NCI-H2081 treated with DMSO at 0.1 percent for 48 hours (cell line): ENCODE measurements around the gene GALNT1.

ENCODE experiments used
- DNase-seq: peaks from one replicate; lab custom pipeline; 2025; lab: John Stamatoyannopoulos, UW

GALNT1 gene

GRCh38 chr18:35618696-35619095 lies 37.2 kb downstream of the GALNT1 start:
- no peak for DNase-seq

- DNase-seq: no peak
Measured at GRCh38 chr18:35619464-35619863, 37.9 kb downstream of the GALNT1 start.

- no peak for DNase-seq
Measured at GRCh38 chr18:35619941-35620340, 38.4 kb downstream of the GALNT1 start.

- DNase-seq: no peak
Measured at GRCh38 chr18:35620765-35621164, 39.2 kb downstream of the GALNT1 start.

GRCh38 chr18:35623255-35623654 lies 41.7 kb downstream of the GALNT1 start:
- DNase-seq: no peak

GRCh38 chr18:35624146-35624545 lies 42.6 kb downstream of the GALNT1 start:
- DNase-seq: no peak

GRCh38 chr18:35625232-35625631 lies 43.7 kb downstream of the GALNT1 start:
- no peak for DNase-seq

GRCh38 chr18:35633761-35634160 lies 52.2 kb downstream of the GALNT1 start:
- no peak for DNase-seq

- DNase-seq: no peak
Measured at GRCh38 chr18:35634323-35634722, 52.8 kb downstream of the GALNT1 start.

GRCh38 chr18:35635170-35635569 lies 53.6 kb downstream of the GALNT1 start:
- DNase-seq: no peak

GRCh38 chr18:35637227-35637626 lies 55.7 kb downstream of the GALNT1 start:
- DNase-seq: no peak

- DNase-seq: no peak
Measured at GRCh38 chr18:35639296-35639695, 57.8 kb downstream of the GALNT1 start.

- DNase-seq: no peak
Measured at GRCh38 chr18:35641467-35641866, 59.9 kb downstream of the GALNT1 start.

- no peak for DNase-seq
Measured at GRCh38 chr18:35641916-35642315, 60.4 kb downstream of the GALNT1 start.

GRCh38 chr18:35642802-35643201 lies 61.3 kb downstream of the GALNT1 start:
- DNase-seq: no peak

GRCh38 chr18:35646449-35646848 lies 64.9 kb downstream of the GALNT1 start:
- no peak for DNase-seq

- DNase-seq: no peak
Measured at GRCh38 chr18:35653392-35654135, 72.0 kb downstream of the GALNT1 start.

GRCh38 chr18:35658112-35658511 lies 76.6 kb downstream of the GALNT1 start:
- no peak for DNase-seq

- DNase-seq: no peak
Measured at GRCh38 chr18:35661483-35662146, 80.1 kb downstream of the GALNT1 start.

GRCh38 chr18:35662293-35663062 lies 80.9 kb downstream of the GALNT1 start:
- no peak for DNase-seq

- DNase-seq: no peak
Measured at GRCh38 chr18:35671966-35672603, 90.5 kb downstream of the GALNT1 start.

- DNase-seq: no peak
Measured at GRCh38 chr18:35672897-35673296, 91.4 kb downstream of the GALNT1 start.
